ENCODE measurements around the gene NHLRC4. TPM values are rescaled to one million over a fixed set of nuclear protein-coding genes. Genes with fewer than 3 reads are reported as not detected.

Gene NHLRC4
- total RNA-seq, 1 donor from 2014 or later = 0.74 TPM

DNA sequence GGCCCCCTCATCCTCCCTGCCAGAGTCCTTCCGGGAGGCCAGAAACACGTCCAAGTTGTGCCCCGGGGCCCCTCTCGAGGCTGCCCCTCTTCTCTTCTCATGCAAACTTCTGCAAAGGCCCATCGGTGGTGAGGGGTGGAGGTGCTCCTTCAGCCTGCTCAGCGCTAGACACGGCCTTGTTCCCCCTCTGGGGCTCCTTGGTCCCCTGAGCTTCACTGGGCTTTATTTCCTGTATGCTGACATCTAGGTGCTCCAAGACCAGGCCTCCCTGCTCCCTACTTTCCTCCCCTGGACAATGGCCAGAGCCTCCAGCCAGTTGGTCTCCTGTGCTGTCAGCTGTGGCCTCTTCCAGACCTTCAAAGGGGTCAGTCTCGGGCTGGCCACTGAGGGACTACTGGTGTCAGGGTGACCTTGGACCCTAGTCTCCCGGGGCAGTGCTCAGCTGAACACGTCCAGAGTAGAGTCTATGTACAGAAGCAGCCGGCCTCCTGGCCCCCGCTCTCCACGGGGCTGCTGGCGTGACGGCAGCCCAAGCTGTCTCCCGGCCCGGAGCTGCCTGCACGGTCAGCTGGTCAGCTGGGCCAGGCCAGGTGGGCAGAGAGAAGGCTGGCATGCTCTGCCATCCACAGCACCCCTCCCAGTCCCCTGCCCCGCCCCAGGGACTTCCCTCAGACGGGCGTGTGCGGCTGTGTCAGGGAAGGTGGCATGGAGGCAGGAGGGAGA lies 8.3 kb upstream of the NHLRC4 start:
- peaks cover 0 to 5% of the 10 kb centered on the region in 2 donors for H3K36me3 ChIP-seq
- no peak overlapping the region for H3K4me3 ChIP-seq
- no peaks in the 10 kb centered on the region for H3K27me3 ChIP-seq
- DNase-seq (ENCODE audit: extremely low spot score in 2 of 2) = no peak
- intact Hi-C loops (cut with DNase I) = loop anchor here (2.0 kb wide), 1 partner anchor 514 kb away; the partner anchor contains the start of gene SSTR5
- H3K4me1 ChIP-seq = peaks cover 20% of the 10 kb centered on the region
- no peak for TF ChIP-seq POLR2A (IDR thresholded peaks at IDR 0.05)
- no peaks in the 10 kb centered on the region for H3K9me3 ChIP-seq
- H3K27ac ChIP-seq = no peak overlapping the region

DNA sequence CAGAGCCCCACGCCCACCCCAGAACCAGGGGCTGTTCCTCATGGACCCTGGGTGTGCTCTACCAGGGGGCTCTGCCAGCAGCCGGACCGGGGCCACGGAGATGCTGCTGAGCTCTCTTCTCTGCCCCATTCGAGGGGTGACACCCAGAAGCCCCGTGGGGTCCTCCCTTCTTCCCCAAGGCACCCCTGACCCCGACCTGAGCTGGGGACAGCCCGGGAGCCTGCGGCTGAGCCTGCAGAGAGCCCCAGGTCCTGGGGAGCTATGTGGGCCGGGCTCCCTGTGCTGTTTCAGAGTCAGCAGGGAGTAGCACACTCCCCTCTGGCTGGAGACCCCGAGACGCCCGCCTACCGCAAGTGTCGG lies 7.8 kb upstream of the NHLRC4 start:
- Histone ChIP-seq H3K27me3 (no peaks in the 10 kb centered on the region), H3K27ac (no peak overlapping the region), H3K36me3 (no peaks in the 10 kb centered on the region), H3K4me1 (peaks cover 18% of the 10 kb centered on the region), H3K9me3 (no peaks in the 10 kb centered on the region), H3K4me3 (no peak overlapping the region)
- intact Hi-C loops (cut with DNase I) = loop anchor here (2.0 kb wide), 1 partner anchor 514 kb away; the partner anchor contains the start of gene SSTR5
- TF ChIP-seq POLR2A (IDR thresholded peaks at IDR 0.05) (no peak), POLR2AphosphoS5 (IDR thresholded peaks at IDR 0.05; ENCODE audit: insufficient read depth in 1 of 2, low read depth in 1 of 2) (no peak)
- TF ChIP-seq, protein P1, sequence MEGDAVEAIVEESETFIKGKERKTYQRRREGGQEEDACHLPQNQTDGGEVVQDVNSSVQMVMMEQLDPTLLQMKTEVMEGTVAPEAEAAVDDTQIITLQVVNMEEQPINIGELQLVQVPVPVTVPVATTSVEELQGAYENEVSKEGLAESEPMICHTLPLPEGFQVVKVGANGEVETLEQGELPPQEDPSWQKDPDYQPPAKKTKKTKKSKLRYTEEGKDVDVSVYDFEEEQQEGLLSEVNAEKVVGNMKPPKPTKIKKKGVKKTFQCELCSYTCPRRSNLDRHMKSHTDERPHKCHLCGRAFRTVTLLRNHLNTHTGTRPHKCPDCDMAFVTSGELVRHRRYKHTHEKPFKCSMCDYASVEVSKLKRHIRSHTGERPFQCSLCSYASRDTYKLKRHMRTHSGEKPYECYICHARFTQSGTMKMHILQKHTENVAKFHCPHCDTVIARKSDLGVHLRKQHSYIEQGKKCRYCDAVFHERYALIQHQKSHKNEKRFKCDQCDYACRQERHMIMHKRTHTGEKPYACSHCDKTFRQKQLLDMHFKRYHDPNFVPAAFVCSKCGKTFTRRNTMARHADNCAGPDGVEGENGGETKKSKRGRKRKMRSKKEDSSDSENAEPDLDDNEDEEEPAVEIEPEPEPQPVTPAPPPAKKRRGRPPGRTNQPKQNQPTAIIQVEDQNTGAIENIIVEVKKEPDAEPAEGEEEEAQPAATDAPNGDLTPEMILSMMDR (IDR thresholded peaks at IDR 0.05) = no peak
- DNase-seq (ENCODE audit: extremely low spot score in 2 of 2) = no peak

DNA sequence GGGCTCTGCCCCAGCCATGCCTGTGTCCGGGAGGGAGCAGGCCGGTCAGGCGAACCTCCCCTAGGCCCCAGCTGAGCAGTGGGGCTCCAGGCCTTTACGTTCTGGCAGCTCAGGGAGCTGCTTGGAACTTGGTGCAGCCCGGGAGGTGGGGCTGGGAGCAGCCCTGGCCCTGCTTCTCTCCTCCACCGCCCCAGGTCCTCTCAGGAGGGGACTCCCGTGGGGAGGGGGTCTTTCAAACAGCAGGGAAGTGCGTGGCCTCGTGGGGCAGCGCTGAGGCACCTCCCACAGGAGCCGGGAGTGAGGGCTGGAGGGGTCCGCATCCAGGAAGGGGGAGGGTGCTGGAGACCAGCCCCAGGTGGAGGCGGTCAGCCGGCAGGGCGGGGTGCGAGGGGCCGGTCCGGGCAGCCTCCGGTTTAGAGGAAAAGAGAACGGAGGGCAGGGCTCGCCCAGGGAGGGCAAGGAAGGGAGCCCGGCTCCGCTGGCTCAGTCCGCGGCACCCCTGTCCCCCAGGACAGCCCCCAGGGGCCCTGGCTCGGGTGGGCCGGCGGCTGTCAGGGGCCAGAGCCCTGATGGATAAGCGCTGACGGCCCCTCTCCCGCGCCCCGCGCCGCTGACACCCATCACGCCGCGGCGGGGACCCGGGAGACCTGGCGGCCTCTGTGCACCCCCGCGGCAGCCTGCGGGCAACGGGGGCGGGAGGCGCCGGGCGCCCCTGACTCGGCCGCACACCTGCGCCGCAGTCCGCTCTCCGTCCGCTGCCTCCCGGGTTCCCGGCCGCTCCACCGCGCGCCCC lies 7.2 kb upstream of the NHLRC4 start:
- Histone ChIP-seq H3K4me1 (peaks cover 12% of the 10 kb centered on the region), H3K27me3 (no peaks in the 10 kb centered on the region), H3K36me3 (no peaks in the 10 kb centered on the region), H3K9me3 (no peaks in the 10 kb centered on the region), H3K4me3 (peak overlapping the region in 1 of 2 donors; percentile 4), H3K27ac (no peak overlapping the region)
- intact Hi-C loops (cut with DNase I) = loop anchor here (2.0 kb wide), 1 partner anchor 513 kb away; the partner anchor contains the start of gene SSTR5
- TF ChIP-seq, protein P1 (IDR thresholded peaks at IDR 0.05) = no peak
- TF ChIP-seq POLR2A (IDR thresholded peaks at IDR 0.05) = no peak
- TF ChIP-seq POLR2AphosphoS5 (IDR thresholded peaks at IDR 0.05; ENCODE audit: insufficient read depth in 1 of 2, low read depth in 1 of 2) = no peak
- DNase-seq (ENCODE audit: extremely low spot score in 2 of 2) = no peak

DNA sequence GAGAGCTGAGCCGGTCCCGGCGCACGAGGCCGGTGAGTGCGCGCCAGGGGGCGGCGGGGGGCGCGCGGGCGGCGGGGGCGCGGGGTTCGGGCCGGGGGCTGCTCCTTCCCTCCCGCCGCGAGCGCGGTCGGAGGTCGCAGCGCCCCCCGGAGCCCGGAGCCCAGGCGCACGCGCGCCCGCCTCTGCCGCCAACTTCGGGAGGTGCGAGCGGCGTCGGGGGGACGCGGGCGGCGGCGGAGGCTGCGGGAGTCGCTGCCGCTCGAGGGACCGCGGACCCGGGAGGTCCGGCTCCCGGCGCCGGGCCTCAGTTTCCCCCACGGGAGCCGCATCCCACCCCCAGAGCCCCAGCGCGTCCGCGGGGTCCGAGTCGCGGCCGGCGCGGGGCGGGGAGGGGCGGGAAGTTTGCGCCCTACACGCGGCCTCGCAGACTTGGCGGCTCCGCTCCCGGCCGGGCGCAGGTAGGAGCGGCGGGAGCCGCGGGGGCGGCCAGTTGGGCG lies 6.6 kb upstream of the NHLRC4 start, which contains the start of gene PRR35:
TSS of gene PRR35 (plus strand) at position 191 of the 497 bp plus-strand sequence. CDS start 2,901 bp downstream, outside the sequence.
- H3K27me3 ChIP-seq = no peaks in the 10 kb centered on the region
- no peaks in the 10 kb centered on the region for H3K36me3 ChIP-seq
- no peaks in the 10 kb centered on the region for H3K9me3 ChIP-seq
- peaks cover 6% of the 10 kb centered on the region for H3K4me1 ChIP-seq
- H3K27ac ChIP-seq = no peak within 1 kb of the TSS
- DNase-seq (ENCODE audit: extremely low spot score in 2 of 2) = no peak
- intact Hi-C loops (cut with DNase I) = no loop called here
- H3K4me3 ChIP-seq = peak within 1 kb of the TSS in 1 of 2 donors; percentile 38
- TF ChIP-seq, protein P1 (IDR thresholded peaks at IDR 0.05) = no peak
- TF ChIP-seq POLR2AphosphoS5 (IDR thresholded peaks at IDR 0.05; ENCODE audit: insufficient read depth in 1 of 2, low read depth in 1 of 2) (no peak), POLR2A (IDR thresholded peaks at IDR 0.05) (no peak)

DNA sequence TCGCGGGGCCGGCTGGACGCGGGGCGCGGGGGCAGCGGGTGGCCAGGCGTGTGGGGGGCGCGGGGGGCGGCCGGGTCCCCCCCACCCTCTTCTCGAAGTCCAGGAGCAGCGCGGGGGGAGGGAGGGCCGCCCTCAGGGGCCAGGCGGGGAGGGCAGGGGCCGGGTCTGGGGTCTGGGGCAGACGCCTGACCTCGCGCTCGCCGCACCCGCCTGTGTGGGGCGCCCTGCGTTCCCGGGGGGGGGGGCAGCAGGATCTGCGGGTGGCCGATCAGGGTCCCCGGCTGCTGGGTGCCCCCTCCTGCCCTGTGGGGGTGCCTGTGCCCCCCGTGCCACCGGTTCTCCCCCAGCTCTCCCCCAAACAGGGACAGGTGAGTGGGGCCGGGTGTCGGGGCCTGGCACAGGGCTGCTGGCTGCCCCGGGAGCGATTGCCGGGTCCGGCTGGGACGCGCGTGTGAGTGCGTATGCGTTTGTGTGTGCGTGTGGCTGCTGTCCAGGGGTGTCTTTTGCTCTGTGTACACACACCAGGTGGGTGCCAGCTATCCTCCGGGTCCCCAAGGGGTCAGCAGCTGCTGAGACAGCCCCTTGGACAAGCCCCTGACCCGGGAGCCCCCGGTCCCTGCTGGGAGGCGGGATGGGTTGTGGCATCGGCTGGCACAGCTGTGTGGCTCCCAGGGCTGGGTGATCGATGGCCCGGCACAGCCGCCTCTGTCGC lies 5.9 kb upstream of the NHLRC4 start:
- DNase-seq (ENCODE audit: extremely low spot score in 2 of 2) = no peak
- TF ChIP-seq POLR2A (IDR thresholded peaks at IDR 0.05) (no peak), POLR2AphosphoS5 (IDR thresholded peaks at IDR 0.05; ENCODE audit: insufficient read depth in 1 of 2, low read depth in 1 of 2) (no peak)
- TF ChIP-seq, protein P1 (IDR thresholded peaks at IDR 0.05) = no peak
- Histone ChIP-seq H3K27ac (no peak overlapping the region), H3K27me3 (no peaks in the 10 kb centered on the region), H3K4me3 (peak overlapping the region in 1 of 2 donors; percentile 38), H3K9me3 (no peaks in the 10 kb centered on the region), H3K36me3 (no peaks in the 10 kb centered on the region), H3K4me1 (peaks cover 11% of the 10 kb centered on the region)
- intact Hi-C loops (cut with DNase I) = no loop called here

Data from vagina (tissue), 2 donors.